Thyroid gland (tissue), 4 donors: ENCODE data around the gene ALOXE3.

Experiments used
- CTCF ChIP-seq, 6 experiments: fragments of 200-600 bp in 3 of 6; fragments of 450-650 bp in 3 of 6; sonication (generic) in 3 of 6; IDR thresholded peaks; one replicate each; pipeline ENCODE4 v1.5.1; 2016 to 2019; ENCODE audit warnings: antibody characterized with exemption in 6 of 6, mild to moderate bottlenecking in 2 of 6, inconsistent platforms in 1 of 6, moderate library complexity in 1 of 6
- POLR2A ChIP-seq, 2 donors: fragments of 450-650 bp; IDR thresholded peaks; one replicate each; pipeline ENCODE4 v1.6.1; 2017; ENCODE audit warnings: antibody characterized with exemption in 2 of 2, mild to moderate bottlenecking in 2 of 2, moderate library complexity in 1 of 2

GRCh38 chr17:8073627-8074484, 44.5 kb downstream of the ALOXE3 start:
- TF ChIP-seq CTCF (IDR thresholded peaks at IDR 0.05): peak; percentile 63 to 92 (median 72)
- TF ChIP-seq POLR2A (IDR thresholded peaks at IDR 0.05): no peak
